Activated T-cell treated with anti-CD3 and anti-CD28 coated beads, Interleukin-2, amount 50 U/mL, for 4 hours (primary cell): ENCODE measurements around the gene TOPAZ1. TPM values are rescaled to one million over a fixed set of nuclear protein-coding genes. Genes with fewer than 3 reads are reported as not detected.

Experiments
- ATAC-seq, 2 donors: fragments of 200-7000 bp; cut with Tn5 transposase; one replicate each; pipeline ENCODE4 v1.10.0; 2021
- DNase-seq: peaks from one replicate; pipeline ENCODE4 v3.0.0-alpha.2; 2020
- H3K27me3 Mint-ChIP-seq: one replicate; pipeline ENCODE4 v1.8.0; 2021; ENCODE audit warnings: low read depth, mixed read lengths
- H3K36me3 Mint-ChIP-seq: one replicate; pipeline ENCODE4 v1.8.0; 2022; ENCODE audit warnings: mixed read lengths; ENCODE audit not compliant: insufficient read depth
- H3K4me1 Mint-ChIP-seq: one replicate; pipeline ENCODE4 v1.8.0; 2021; ENCODE audit warnings: low read depth, mixed read lengths
- H3K4me3 Mint-ChIP-seq: one replicate; pipeline ENCODE4 v1.8.0; 2021; ENCODE audit warnings: mild to moderate bottlenecking, moderate library complexity, mixed read lengths
- H3K9me3 Mint-ChIP-seq: one replicate; pipeline ENCODE4 v1.8.0; 2021; ENCODE audit warnings: mixed read lengths
- total RNA-seq, 3 donors: library from RNA; stranded (reverse); gene quantifications; one replicate each; pipeline ENCODE4 v1.2.1, GENCODE V29; 2021

TOPAZ1 gene
- total RNA-seq: not detected

GRCh38 chr3:44241706-44242105, at the start of gene TOPAZ1:
Gene TOPAZ1 (plus strand): TSS chr3:44241886. CDS start chr3:44242054, 168 bp downstream.
- H3K4me3 Mint-ChIP-seq: no peak within 1 kb of the TSS
- peaks cover 20% of the 10 kb centered on the region for H3K27me3 Mint-ChIP-seq
- H3K4me1 Mint-ChIP-seq: no peaks in the 10 kb centered on the region
- no peaks in the 10 kb centered on the region for H3K36me3 Mint-ChIP-seq
- ATAC-seq (no peak), DNase-seq (no peak)
- no peaks in the 10 kb centered on the region for H3K9me3 Mint-ChIP-seq

DNA sequence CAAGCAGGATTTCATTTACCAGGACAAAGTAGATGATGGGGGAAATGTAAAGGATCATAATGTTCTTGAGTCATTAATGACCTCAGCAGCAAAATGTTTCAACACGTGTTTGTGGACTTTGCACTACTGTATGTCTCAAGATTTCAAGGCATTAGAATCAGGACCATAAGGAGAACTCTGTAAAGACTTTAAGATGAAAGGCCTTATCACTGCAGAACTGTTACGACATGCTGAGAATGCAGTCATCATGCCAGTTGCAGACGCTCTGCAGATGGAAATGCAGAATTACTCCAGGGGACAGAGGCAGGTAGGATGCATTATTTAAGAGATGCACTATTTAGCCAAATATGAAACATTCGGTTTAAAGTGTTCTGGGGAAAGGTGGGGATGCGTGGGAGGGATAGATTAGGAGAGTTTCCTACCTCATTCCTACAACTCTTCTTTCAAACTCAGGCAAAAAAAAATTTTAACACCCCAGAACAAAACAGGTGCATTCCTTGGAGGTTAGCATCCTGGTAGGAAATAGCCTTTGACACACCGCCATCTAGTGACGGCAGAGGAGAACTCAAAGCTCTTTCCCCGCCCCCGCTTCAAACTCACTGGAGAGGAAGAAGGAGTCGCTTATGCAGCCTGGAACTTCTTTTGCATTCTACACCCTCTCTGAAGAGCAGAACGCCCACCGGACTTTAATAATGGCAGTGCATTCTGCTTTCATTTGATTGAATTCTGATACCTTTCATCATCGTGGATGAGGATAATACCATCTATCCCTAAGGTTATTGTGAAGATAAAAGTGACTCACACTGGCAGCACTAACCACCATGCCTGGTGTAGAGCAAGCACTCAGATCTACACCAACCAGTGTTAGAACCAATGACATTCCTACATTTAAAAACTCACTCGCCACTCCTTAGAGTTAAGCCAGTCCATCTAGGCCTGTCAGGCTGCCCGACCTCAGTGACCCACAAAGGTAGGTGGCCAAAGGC, 43.1 kb upstream of the TOPAZ1 start:
- ATAC-seq (peak; percentile 82 to 87), DNase-seq (peak; percentile 59)
- Mint-ChIP-seq H3K9me3 (no peaks in the 10 kb centered on the region), H3K4me3 (no peak overlapping the region), H3K27me3 (peaks cover 16% of the 10 kb centered on the region), H3K4me1 (peaks cover 2% of the 10 kb centered on the region), H3K36me3 (no peaks in the 10 kb centered on the region)

- Mint-ChIP-seq H3K27me3 (peaks cover 36% of the 10 kb centered on the region), H3K4me3 (no peak overlapping the region), H3K36me3 (no peaks in the 10 kb centered on the region), H3K4me1 (peaks cover 20% of the 10 kb centered on the region), H3K9me3 (no peaks in the 10 kb centered on the region)
- ATAC-seq: no peak
- no peak for DNase-seq
Observed at GRCh38 chr3:44206261-44206660, 35.4 kb upstream of the TOPAZ1 start.

DNA sequence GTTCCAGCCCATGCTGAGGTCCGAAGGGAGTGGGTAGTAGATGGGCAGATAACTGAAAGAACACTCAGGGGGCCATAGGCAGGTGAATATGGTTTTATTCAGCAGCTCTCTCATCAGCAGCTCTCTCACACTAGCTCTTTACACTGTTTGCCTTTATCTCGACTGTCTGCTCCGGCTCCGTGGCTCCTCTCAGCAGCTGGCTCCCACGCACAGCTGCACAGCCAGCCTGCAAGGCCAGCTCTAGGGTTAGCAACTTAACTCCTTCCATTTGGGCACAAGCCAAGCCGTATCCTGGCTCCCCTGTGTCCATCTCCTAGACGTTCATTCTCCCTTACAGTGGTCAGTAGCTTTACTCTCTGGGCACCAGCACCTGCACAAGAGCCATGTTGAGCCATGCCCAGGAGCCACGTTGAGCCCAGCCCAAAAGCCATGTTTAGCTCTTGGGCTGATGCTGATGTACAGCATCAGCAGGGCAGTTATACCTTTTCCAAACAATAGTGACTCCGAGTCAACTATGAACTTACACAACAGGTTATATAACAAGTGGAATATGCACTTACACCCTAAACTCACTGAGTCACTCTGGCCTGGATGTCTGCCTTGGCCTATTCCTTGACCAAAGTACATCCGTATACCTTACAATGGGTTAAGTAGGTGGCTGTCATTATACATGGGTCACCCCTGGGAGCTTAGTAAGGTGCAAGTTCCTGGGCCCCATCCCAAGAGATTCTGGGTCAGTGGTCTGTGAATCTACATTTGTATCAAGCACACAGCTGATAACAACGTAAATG, 34.6 kb upstream of the TOPAZ1 start:
- Mint-ChIP-seq H3K27me3 (peaks cover 32% of the 10 kb centered on the region), H3K36me3 (no peaks in the 10 kb centered on the region), H3K4me3 (no peak overlapping the region), H3K9me3 (no peaks in the 10 kb centered on the region), H3K4me1 (peaks cover 20% of the 10 kb centered on the region)
- DNase-seq (no peak), ATAC-seq (no peak)

DNA sequence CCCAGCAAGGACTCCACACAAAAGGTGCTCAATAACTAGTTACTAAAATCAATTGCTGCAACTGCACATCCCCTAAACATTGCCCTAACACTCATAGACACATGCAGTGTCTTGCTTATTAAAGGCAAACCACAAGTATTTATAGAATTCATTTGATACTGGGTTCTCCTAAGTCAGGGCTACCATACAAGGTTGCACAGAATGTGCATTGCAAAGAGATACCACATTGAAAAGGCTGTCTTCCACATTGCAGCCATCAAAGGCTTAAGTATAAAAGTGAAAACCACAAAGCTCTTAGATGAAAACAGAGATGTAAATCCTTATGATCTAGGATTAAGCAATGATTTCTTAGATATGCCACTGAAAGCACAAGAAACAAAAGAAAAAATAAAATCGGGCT, 33.6 kb upstream of the TOPAZ1 start:
- H3K9me3 Mint-ChIP-seq: no peaks in the 10 kb centered on the region
- DNase-seq (no peak), ATAC-seq (peak; percentile 78 to 91)
- peaks cover 34% of the 10 kb centered on the region for H3K27me3 Mint-ChIP-seq
- H3K4me1 Mint-ChIP-seq: peaks cover 20% of the 10 kb centered on the region
- no peak overlapping the region for H3K4me3 Mint-ChIP-seq
- no peaks in the 10 kb centered on the region for H3K36me3 Mint-ChIP-seq

- Mint-ChIP-seq H3K4me1 (peaks cover 20% of the 10 kb centered on the region), H3K9me3 (no peaks in the 10 kb centered on the region), H3K36me3 (no peaks in the 10 kb centered on the region), H3K27me3 (peaks cover 34% of the 10 kb centered on the region), H3K4me3 (no peak overlapping the region)
- DNase-seq (no peak), ATAC-seq (peak; percentile 46 to 54)
Observed at GRCh38 chr3:44208568-44208967, 33.1 kb upstream of the TOPAZ1 start.

DNA sequence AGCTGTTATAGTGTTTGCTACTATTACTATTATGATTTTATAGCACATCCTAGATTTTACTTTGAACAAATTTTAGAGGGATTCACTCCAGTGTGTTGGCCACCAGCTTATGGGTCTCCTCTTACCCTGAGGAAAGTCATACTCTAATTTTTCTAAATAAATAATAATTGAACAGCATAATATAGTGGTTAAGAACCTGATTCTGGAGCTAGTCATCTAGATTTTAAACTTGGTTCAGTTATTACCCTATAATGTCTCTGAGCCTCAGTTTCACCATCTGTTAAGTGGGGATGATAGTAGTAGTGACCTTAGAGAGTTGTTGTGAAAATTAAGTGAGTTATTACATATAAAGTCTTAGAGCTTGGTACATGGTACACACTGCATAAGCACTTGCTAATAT, 30.7 kb upstream of the TOPAZ1 start:
- Mint-ChIP-seq H3K4me3 (no peak overlapping the region), H3K27me3 (peaks cover 33% of the 10 kb centered on the region), H3K9me3 (peaks cover 6% of the 10 kb centered on the region), H3K36me3 (no peaks in the 10 kb centered on the region), H3K4me1 (peaks cover 20% of the 10 kb centered on the region)
- DNase-seq: no peak
- ATAC-seq: no peak

- Mint-ChIP-seq H3K4me1 (no peaks in the 10 kb centered on the region), H3K4me3 (no peak overlapping the region), H3K36me3 (no peaks in the 10 kb centered on the region), H3K9me3 (no peaks in the 10 kb centered on the region), H3K27me3 (peaks cover 16% of the 10 kb centered on the region)
- ATAC-seq: no peak
- no peak for DNase-seq
Observed at GRCh38 chr3:44222337-44222736, 19.3 kb upstream of the TOPAZ1 start.

- no peaks in the 10 kb centered on the region for H3K36me3 Mint-ChIP-seq
- H3K9me3 Mint-ChIP-seq: no peaks in the 10 kb centered on the region
- no peak overlapping the region for H3K4me3 Mint-ChIP-seq
- H3K27me3 Mint-ChIP-seq: peaks cover 16% of the 10 kb centered on the region
- ATAC-seq (no peak), DNase-seq (no peak)
- no peaks in the 10 kb centered on the region for H3K4me1 Mint-ChIP-seq
Observed at GRCh38 chr3:44223299-44223698, 18.4 kb upstream of the TOPAZ1 start.

GRCh38 chr3:44224131-44224530, 17.6 kb upstream of the TOPAZ1 start:
- Mint-ChIP-seq H3K4me1 (no peaks in the 10 kb centered on the region), H3K27me3 (peaks cover 16% of the 10 kb centered on the region), H3K36me3 (no peaks in the 10 kb centered on the region), H3K4me3 (no peak overlapping the region), H3K9me3 (no peaks in the 10 kb centered on the region)
- DNase-seq: no peak
- no peak for ATAC-seq

DNA sequence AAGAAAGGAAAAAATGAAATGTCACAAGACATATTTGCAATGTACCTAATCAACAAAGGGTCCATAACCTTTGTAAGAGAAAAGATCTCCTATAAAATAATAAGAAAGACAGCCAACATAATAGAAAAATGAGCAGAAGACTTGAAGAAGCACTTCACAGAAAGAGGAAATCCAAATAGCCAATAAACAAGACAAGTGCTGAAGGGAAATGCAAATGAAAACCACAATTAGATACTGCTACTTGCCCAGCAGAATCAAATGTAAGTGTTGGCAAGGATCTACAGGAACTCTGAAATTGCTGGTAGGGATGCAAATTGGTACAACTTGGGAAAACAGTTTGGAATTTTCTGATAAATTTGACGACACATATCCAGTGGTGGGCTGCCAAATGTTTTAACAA, 15.1 kb upstream of the TOPAZ1 start:
- no peaks in the 10 kb centered on the region for H3K36me3 Mint-ChIP-seq
- no peak for DNase-seq
- no peaks in the 10 kb centered on the region for H3K4me1 Mint-ChIP-seq
- no peak for ATAC-seq
- H3K27me3 Mint-ChIP-seq: peaks cover 15% of the 10 kb centered on the region
- no peaks in the 10 kb centered on the region for H3K9me3 Mint-ChIP-seq
- H3K4me3 Mint-ChIP-seq: no peak overlapping the region

DNA sequence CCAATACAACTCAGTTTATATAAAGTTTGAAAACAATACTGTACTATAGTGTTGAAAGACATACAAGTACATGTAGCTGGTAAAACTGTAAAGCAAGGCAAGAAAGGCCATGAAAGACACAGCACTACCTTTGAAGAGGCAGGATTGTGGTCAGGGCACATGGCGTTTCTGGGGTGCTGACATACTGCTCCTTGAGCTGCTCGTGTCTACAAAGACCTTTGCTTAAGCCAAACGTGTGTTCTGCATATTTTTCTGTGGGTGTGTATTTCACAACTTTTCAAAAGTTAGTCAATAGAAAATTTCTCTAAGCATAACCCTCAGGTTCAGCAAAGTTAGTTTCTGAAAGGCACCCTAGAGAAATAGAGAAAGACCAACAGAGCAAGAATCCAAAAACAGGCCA, 14.1 kb upstream of the TOPAZ1 start:
- no peak overlapping the region for H3K4me3 Mint-ChIP-seq
- DNase-seq: no peak
- H3K27me3 Mint-ChIP-seq: peaks cover 9% of the 10 kb centered on the region
- H3K4me1 Mint-ChIP-seq: peaks cover 2% of the 10 kb centered on the region
- H3K36me3 Mint-ChIP-seq: no peaks in the 10 kb centered on the region
- H3K9me3 Mint-ChIP-seq: no peaks in the 10 kb centered on the region
- ATAC-seq: no peak

GRCh38 chr3:44228900-44229299, 12.8 kb upstream of the TOPAZ1 start:
- no peak for DNase-seq
- H3K4me3 Mint-ChIP-seq: no peak overlapping the region
- ATAC-seq: no peak
- H3K4me1 Mint-ChIP-seq: peaks cover 2% of the 10 kb centered on the region
- H3K36me3 Mint-ChIP-seq: no peaks in the 10 kb centered on the region
- H3K9me3 Mint-ChIP-seq: no peaks in the 10 kb centered on the region
- peaks cover 9% of the 10 kb centered on the region for H3K27me3 Mint-ChIP-seq

DNA sequence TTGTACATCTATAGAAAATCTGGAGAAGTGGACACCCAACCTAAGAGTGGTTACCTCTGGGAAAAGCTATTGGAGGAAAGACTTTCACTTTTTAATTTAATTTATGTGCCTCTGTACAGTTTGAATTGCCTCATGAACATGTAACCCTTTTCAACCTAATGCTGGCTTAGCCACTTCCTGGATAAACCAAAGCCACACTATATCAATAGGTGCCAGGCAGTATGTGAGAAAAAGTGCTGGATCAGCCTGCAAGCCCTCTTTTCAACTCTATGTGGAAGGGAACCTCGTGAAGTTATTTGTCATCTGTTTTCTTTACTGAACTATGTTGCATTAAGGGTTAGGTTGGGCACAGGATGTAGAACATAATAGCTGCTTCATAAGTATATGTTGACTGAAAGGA, 9.3 kb upstream of the TOPAZ1 start:
- H3K36me3 Mint-ChIP-seq: no peaks in the 10 kb centered on the region
- peaks cover 7% of the 10 kb centered on the region for H3K4me1 Mint-ChIP-seq
- H3K9me3 Mint-ChIP-seq: no peaks in the 10 kb centered on the region
- H3K27me3 Mint-ChIP-seq: peaks cover 8% of the 10 kb centered on the region
- no peak for DNase-seq
- no peak overlapping the region for H3K4me3 Mint-ChIP-seq
- no peak for ATAC-seq
